Uterus (tissue), 2 donors: ENCODE results near the gene SYTL2.

Experiments used
- POLR2A ChIP-seq, 2 donors: fragments of 450-650 bp; IDR thresholded peaks; one replicate each; pipeline ENCODE4 v1.6.1; 2016; ENCODE audit warnings: antibody characterized with exemption in 2 of 2, mild to moderate bottlenecking in 1 of 2, moderate library complexity in 1 of 2
- TF ChIP-seq, protein P1 (sequence below), 4 experiments: fragments of 200-600 bp in 2 of 4; fragments of 450-650 bp in 2 of 4; sonication (generic) in 2 of 4; IDR thresholded peaks; one replicate each; pipeline ENCODE4 v1.5.1; 2016 to 2019; ENCODE audit warnings: antibody characterized with exemption in 4 of 4, mild to moderate bottlenecking in 2 of 4, moderate library complexity in 1 of 4

DNA sequence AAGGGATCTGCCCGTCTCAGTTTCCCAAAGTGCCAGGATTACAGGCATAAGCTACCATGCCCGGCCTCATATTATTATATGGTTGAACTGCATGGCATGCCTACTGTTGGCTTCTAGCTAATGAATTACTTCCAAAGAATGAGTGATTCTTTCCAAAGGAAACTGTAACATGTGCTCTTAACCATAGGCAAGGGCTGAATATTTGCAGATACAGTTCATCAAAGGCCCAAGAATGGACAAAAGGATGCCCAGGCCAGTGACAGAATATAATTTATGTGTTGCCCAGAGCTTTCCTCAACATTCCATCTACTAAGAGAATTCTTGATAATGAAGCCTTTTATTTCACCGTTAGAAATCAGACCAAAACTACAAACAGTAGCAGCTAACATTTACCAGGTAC is 98.0 kb downstream of the SYTL2 start:
- TF ChIP-seq, protein P1, sequence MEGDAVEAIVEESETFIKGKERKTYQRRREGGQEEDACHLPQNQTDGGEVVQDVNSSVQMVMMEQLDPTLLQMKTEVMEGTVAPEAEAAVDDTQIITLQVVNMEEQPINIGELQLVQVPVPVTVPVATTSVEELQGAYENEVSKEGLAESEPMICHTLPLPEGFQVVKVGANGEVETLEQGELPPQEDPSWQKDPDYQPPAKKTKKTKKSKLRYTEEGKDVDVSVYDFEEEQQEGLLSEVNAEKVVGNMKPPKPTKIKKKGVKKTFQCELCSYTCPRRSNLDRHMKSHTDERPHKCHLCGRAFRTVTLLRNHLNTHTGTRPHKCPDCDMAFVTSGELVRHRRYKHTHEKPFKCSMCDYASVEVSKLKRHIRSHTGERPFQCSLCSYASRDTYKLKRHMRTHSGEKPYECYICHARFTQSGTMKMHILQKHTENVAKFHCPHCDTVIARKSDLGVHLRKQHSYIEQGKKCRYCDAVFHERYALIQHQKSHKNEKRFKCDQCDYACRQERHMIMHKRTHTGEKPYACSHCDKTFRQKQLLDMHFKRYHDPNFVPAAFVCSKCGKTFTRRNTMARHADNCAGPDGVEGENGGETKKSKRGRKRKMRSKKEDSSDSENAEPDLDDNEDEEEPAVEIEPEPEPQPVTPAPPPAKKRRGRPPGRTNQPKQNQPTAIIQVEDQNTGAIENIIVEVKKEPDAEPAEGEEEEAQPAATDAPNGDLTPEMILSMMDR (IDR thresholded peaks at IDR 0.05): no peak
- TF ChIP-seq POLR2A (IDR thresholded peaks at IDR 0.05): no peak
